GM19023 (cell line): ENCODE data around the gene DRC1.

Source experiments
- ATAC-seq: cut with Tn5 transposase; IDR thresholded peaks from one replicate; pipeline ENCODE4 v1.9.1; 2021; ENCODE audit warnings: mild to moderate bottlenecking, moderate library complexity; ENCODE audit not compliant: unreplicated experiment

DRC1 gene

DNA sequence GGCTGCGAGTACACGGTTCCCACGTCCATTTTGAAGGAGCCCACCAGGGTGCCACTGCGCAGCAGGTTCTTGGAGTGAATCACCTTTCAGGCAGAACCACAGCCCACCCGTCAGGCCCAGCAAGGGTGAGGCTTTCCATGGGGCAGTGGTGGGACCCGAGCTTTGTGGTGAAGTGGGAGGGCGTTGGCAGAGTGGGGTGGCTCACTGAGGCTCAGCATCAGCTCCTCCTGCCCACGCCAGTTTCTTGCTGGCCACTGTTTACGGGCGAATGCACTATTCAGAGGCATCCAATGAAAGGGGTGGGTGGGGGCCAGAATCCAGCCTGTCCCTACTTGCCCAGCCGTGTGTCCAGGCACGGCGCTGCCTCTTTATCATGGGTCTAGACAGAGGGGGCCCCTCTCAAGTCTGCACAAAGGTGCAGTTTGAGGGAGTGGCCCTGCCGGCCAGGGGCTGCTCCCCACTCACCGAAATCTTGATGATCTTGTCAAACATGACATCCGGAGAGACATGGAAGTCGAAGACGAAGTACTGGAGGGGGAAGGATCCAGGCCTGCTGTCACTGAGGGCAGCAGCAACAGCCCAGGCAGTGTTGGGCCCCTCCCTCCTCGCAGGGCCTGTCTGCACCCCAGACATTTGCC, 87.6 kb downstream of the DRC1 start:
- no peak for ATAC-seq

DNA sequence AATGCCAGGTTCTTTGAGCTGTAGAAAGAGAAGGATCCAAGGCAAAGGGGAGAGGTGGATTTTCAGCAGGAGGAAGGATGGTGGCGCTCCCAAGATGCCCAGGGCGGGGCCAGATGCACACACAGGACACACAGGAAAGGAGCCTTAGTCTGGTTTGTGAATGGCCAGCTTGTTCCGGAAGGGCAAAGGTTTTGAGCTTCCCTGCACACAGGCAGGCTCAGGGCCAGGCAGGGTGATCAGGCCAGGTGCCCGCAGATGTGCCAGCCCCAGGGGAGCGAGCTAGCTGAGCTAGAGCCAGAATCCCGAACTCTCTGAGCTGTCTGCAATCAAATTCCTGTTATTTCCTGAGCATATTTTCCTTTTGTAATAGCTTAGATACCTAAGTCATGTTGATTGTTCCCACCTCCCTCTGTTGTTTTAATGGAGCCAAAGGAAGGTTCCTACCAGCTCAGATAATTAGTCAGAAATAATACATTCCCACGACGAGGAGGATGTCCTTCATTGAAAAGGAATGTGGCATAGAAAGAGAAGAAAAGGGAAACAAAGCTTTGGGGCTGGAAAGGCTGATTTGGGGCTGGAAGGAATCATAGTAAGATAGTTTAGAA, 89.9 kb downstream of the DRC1 start:
- ATAC-seq = no peak

DNA sequence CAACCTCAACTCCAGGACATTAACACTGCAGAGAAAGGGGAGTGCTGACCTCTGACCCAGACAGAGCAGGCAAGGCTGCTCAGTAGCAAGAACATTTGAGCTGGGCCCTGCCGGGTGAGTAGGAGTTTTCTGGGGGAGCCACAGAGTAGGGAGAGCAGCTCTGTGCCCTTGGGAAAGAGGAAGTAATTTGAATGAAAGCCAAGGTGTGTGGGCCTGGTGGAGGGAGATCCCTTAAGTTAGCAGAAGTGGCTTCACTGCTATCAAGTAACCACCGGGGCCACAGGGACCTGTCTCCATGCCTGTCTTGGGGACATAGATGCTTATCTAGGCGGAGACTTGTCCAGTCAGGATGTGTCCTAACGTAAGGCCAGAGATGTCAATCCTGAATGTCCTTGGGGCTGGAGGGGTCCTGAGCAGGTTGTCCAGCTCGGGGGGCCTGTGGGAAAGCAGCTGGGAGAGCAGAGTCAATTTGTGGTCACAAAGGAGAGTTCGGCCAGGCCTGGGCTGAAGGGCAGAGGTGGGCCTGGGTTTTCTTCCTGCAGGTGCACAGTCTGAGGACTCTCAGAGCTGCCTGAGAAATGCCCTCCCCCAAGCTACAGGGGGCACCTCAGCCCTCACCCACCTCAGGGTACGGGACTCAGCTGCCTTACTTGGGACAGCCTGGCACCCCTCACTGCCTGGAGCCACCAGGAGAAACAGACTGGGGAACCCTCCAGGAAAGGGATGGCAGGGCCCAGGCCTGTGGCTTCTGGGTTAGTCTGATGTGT, 91.2 kb downstream of the DRC1 start:
- no peak for ATAC-seq

GRCh38 chr2:26493566-26493965, 91.8 kb downstream of the DRC1 start:
- ATAC-seq = no peak

DNA sequence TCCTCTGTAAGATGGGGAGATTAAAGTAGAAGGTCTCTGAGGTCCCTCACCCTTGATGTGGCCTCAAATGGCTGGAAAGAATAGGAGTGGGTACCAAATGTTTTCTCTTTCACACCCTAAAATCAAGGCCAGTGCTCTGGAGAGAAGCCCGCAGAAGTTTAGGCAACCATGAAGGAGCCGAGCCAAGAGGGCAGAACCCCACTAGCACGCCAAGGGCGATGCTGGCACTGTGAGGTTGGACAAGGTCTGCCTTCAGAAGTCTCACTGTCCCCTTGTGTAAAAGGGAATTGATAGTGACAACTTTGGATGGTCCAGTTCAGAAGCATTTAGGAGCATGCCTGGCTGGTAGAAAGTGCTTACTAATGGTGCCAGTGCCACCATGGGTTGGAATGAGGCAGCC, 92.5 kb downstream of the DRC1 start:
- no peak for ATAC-seq

- no peak for ATAC-seq
Observed at GRCh38 chr2:26494891-26495290, 93.2 kb downstream of the DRC1 start.

GRCh38 chr2:26495705-26496297, 94.1 kb downstream of the DRC1 start:
- ATAC-seq = no peak

DNA sequence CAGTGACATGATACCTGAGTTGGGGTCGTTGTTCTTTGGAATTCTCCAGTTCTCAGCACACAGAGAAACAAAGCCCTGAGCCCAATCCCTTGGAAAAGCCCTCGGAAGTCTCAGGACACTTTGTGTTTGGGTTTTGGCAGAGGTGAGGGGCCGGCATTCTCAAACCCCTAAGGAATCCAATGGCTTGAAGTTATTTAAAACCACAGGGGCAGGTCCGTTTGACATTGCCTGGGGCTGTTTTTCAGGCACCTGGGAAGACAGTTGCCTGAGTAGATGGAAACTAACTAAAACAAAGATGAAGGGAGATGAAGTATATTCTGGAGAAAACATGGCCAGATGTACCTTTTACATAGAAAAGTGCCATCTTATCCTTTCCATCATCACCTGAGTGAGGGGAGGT, 98.7 kb downstream of the DRC1 start:
- no peak for ATAC-seq

DNA sequence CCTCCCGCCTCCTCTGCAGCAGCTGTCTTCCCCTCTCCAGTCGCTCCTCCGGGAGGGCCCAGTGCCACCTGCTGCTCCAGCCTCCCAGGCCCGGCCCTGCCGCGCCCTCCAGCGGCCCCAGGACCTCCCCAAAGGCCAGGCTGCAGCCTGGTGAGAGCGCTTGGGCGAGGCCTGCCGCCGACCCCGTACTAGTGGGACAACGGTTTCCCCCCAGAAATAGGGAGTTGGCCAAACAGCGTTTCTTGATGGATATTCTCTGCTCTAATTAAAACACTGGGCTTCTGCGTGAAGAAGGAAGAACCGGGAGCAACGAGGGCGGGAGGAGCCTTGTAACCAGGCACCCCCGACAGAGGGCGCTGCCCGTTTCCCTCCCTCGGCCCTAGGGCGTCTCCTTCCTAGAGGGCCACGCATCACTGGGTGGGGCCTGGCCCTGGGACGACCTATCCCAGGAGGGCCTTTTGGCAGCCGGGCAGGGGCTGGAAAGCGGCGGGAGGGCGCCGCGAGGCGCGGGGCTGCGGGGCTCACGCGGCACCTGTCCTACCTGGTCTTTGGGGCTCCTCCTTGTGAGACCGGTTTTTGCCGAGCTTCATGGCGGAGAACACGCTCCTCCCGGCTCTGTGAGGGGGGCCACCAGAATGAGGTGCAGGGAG, 101.6 kb downstream of the DRC1 start:
- no peak for ATAC-seq

GRCh38 chr2:26504002-26504401, 102.3 kb downstream of the DRC1 start:
- ATAC-seq = no peak

- ATAC-seq = no peak
Observed at GRCh38 chr2:26506279-26506678, 104.6 kb downstream of the DRC1 start.
